ENCODE data around the gene LAMP2.

GRCh38 chrX:120408168-120408567 is 60.9 kb downstream of the LAMP2 start:
- no peak for TF ChIP-seq CTCF (IDR thresholded peaks at IDR 0.05)
- no peak for TF ChIP-seq EZH2 (IDR thresholded peaks at IDR 0.05)
